ENCODE data around the gene SLC6A4. TPM values are rescaled to one million over a fixed set of nuclear protein-coding genes. Genes with fewer than 3 reads are reported as not detected.
A peak's percentile ranks its signal among the peaks of the same experiment; 100 is the strongest.
"Not testable (repeated sequence)": the region's sequence is repeated elsewhere in the genome, so short reads cannot be mapped to it uniquely, and the experiment has no call there.

The SLC6A4 gene
- total and polyA plus RNA-seq, 4 donors: 3.5 to 12.7 (median 8.8) TPM

DNA sequence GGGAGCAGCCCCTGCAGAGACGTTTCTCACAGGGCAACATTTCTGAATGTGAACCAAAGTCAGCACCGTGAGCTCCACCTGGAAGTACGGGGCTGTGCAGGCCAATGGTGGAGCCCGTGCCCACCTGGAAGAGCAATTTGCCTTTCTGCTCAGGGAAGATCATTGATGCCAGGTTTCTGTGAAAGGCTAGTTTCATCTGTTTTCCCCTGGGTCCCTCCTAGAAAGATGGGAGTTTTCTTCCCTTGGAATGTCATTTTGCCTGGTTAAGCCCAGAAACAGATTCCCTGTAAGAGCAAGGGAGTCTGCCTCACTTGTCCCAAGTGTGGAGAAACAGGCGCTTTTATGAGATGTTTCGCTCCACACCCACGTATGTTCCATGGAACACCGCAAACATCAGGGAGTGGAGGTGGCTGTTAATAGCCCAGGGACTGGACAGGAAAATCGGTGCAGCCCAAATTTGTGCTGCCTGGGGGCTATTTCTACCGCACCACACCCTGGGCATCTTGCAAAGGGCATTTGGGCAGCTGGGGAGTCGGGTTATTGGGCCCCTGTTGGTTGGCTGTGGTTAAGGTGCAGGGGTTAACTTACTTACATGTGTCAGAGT lies 2.6 kb downstream of the SLC6A4 start:
- 58 to 75% methylated on average over 11 of the region's 11 CpGs for WGBS, 2 donors
- no peak for ATAC-seq (ENCODE audit: insufficient read depth, low FRiP score)
- H3K9me3 ChIP-seq (ENCODE audit: control insufficient read depth in 4 of 4, insufficient read depth in 3 of 4, low read length in 3 of 4): peaks cover 0 to 5% (median 0%) of the 10 kb centered on the region in 4 donors

DNA sequence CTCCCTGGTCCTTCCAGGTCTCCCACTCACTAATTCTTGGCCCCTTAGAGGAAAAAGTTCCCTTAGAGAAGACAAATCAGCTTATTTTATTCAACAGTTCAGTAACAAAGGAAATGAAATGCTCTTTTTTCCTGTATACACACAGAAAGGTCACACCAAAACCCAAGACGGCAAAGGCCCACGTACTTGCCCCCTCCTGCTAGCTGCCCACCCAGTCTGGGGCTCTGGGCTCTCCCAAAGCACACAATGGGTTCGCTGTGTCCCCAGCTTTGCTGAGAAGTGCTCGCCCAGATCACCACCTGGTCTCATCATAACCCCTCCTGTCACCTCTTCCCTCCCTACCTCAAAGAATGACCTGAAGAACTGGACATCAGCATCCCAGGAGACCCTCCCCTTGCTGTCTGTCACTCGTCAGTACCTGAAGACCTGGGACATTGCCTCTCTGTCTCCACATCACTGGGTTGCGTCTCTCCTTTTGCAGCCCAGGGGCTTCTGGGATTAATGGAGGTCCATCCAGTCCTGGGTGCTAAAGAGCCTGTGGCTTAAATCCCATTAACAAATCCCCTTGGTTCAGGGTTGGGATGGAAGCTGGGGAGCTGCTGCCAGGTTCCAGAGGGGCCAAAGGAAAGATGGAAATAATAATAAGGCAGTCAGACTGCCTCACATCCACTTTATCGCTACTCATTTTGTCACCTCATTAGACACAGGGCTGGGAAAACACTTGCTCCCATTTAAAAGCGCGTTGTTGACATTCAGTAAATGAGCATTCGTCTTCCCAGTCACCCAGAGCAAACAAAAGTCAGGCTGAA lies 3.3 kb downstream of the SLC6A4 start:
- TF ChIP-seq, protein P1, sequence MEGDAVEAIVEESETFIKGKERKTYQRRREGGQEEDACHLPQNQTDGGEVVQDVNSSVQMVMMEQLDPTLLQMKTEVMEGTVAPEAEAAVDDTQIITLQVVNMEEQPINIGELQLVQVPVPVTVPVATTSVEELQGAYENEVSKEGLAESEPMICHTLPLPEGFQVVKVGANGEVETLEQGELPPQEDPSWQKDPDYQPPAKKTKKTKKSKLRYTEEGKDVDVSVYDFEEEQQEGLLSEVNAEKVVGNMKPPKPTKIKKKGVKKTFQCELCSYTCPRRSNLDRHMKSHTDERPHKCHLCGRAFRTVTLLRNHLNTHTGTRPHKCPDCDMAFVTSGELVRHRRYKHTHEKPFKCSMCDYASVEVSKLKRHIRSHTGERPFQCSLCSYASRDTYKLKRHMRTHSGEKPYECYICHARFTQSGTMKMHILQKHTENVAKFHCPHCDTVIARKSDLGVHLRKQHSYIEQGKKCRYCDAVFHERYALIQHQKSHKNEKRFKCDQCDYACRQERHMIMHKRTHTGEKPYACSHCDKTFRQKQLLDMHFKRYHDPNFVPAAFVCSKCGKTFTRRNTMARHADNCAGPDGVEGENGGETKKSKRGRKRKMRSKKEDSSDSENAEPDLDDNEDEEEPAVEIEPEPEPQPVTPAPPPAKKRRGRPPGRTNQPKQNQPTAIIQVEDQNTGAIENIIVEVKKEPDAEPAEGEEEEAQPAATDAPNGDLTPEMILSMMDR (IDR thresholded peaks at IDR 0.05; ENCODE audit: control extremely low read depth, extremely low read depth): no peak
- no peaks in the 10 kb centered on the region for H3K36me3 ChIP-seq (ENCODE audit: control insufficient read depth in 4 of 4, insufficient read depth in 4 of 4, low read length in 4 of 4)
- no peak overlapping the region for H3K4me3 ChIP-seq
- DNase-seq (no peak), ATAC-seq (ENCODE audit: insufficient read depth, low FRiP score) (no peak)
- 65 to 72% methylated on average over 10 of the region's 10 CpGs for WGBS, 2 donors
- H3K4me1 ChIP-seq (ENCODE audit: control insufficient read depth in 5 of 5, insufficient read depth in 5 of 5, low read length in 5 of 5): peaks cover 0 to 23% (median 8%) of the 10 kb centered on the region in 5 donors
- peak overlapping the region in 1 of 2 donors; percentile 80 for H3K27ac ChIP-seq (ENCODE audit: low read depth in 1 of 2, low read length in 1 of 2)
- H3K27me3 ChIP-seq (ENCODE audit: control insufficient read depth in 3 of 3, insufficient read depth in 3 of 3, low read length in 2 of 3): peaks cover 0 to 42% (median 15%) of the 10 kb centered on the region in 3 donors
- peaks cover 0 to 1% (median 0%) of the 10 kb centered on the region in 4 donors for H3K9me3 ChIP-seq (ENCODE audit: control insufficient read depth in 4 of 4, insufficient read depth in 3 of 4, low read length in 3 of 4)
- H3K9ac ChIP-seq (ENCODE audit: insufficient read depth in 1 of 2, low read length in 2 of 2): no peak overlapping the region

More for the DNA sequence above, 2.6 kb downstream of the SLC6A4 start:
- TF ChIP-seq, protein P1 (IDR thresholded peaks at IDR 0.05; ENCODE audit: control extremely low read depth, extremely low read depth): no peak
- Histone ChIP-seq H3K4me3 (no peak overlapping the region), H3K4me1 (ENCODE audit: control insufficient read depth in 5 of 5, insufficient read depth in 5 of 5, low read length in 5 of 5) (peaks cover 0 to 30% (median 8%) of the 10 kb centered on the region in 5 donors), H3K9ac (ENCODE audit: insufficient read depth in 1 of 2, low read length in 2 of 2) (no peak overlapping the region), H3K27ac (ENCODE audit: low read depth in 1 of 2, low read length in 1 of 2) (peak overlapping the region in 1 of 2 donors; percentile 42), H3K27me3 (ENCODE audit: control insufficient read depth in 3 of 3, insufficient read depth in 3 of 3, low read length in 2 of 3) (peaks cover 0 to 49% (median 22%) of the 10 kb centered on the region in 3 donors), H3K36me3 (ENCODE audit: control insufficient read depth in 4 of 4, insufficient read depth in 4 of 4, low read length in 4 of 4) (no peaks in the 10 kb centered on the region)
- DNase-seq: no peak

DNA sequence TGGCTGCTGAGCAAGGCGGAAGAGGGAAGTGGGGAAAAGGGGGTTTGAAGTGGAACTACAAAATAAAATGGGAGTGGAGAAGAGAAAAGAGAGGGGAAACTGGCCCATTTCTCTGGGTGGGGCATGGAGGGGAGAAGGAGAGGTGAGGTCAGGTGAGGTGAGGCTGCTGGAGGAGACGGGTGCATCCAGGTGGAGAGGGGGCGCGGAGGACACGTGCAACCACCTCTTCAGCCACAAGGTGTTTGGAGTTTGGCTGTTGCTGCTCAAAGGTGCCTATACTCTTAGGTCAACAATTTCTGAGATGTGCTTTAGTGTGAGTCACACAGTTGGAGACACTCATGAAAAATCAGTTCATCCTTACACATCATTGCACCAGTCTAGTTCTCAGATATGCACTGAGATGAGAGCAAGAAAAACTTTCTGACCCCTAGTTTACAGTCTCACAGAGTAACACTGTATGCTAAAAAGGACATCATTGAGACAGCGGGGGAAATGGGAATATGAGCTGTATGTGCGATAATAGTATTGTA lies 4.8 kb downstream of the SLC6A4 start:
- WGBS, 2 donors: 80% methylated on average over 7 of the region's 7 CpGs
- Histone ChIP-seq H3K9ac (ENCODE audit: insufficient read depth in 1 of 2, low read length in 2 of 2) (no peak overlapping the region), H3K27ac (ENCODE audit: low read depth in 1 of 2, low read length in 1 of 2) (peak overlapping the region in 1 of 2 donors; percentile 44), H3K4me3 (no peak overlapping the region), H3K4me1 (ENCODE audit: control insufficient read depth in 5 of 5, insufficient read depth in 5 of 5, low read length in 5 of 5) (peaks cover 0 to 14% (median 6%) of the 10 kb centered on the region in 5 donors), H3K36me3 (ENCODE audit: control insufficient read depth in 4 of 4, insufficient read depth in 4 of 4, low read length in 4 of 4) (no peaks in the 10 kb centered on the region), H3K27me3 (ENCODE audit: control insufficient read depth in 3 of 3, insufficient read depth in 3 of 3, low read length in 2 of 3) (peaks cover 0 to 30% (median 7%) of the 10 kb centered on the region in 3 donors), H3K9me3 (ENCODE audit: control insufficient read depth in 4 of 4, insufficient read depth in 3 of 4, low read length in 3 of 4) (peaks cover 0 to 1% (median 0%) of the 10 kb centered on the region in 4 donors)
- TF ChIP-seq, protein P1 (IDR thresholded peaks at IDR 0.05; ENCODE audit: control extremely low read depth, extremely low read depth): no peak
- ATAC-seq (ENCODE audit: insufficient read depth, low FRiP score) (no peak), DNase-seq (no peak)

DNA sequence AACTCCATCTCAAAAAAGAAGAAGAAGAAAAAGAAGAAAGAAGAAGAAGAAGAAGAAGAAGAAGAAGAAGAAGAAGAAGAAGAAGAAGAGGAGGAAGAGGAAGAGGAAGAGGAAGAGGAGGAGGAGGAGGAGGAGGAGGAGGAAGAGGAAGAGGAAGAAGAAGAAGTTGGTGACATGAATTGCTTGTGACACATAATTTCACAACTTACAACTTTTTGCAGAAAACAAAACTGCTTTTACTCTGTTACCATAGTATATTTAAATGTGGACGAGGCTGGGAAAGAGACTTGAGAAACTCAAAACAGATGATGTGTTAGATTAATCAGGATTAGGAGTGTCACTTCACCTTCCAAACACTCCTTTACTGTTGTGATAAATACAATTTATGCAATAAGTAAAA lies 5.5 kb downstream of the SLC6A4 start:
- H3K4me3 ChIP-seq; H3K27ac ChIP-seq (ENCODE audit: low read depth in 1 of 2, low read length in 1 of 2); H3K36me3 ChIP-seq (ENCODE audit: control insufficient read depth in 4 of 4, insufficient read depth in 4 of 4, low read length in 4 of 4); H3K9me3 ChIP-seq (ENCODE audit: control insufficient read depth in 4 of 4, insufficient read depth in 3 of 4, low read length in 3 of 4); ATAC-seq (ENCODE audit: insufficient read depth, low FRiP score); H3K4me1 ChIP-seq (ENCODE audit: control insufficient read depth in 5 of 5, insufficient read depth in 5 of 5, low read length in 5 of 5); DNase-seq; H3K9ac ChIP-seq (ENCODE audit: insufficient read depth in 1 of 2, low read length in 2 of 2): not testable (repeated sequence)
- peaks cover 0 to 27% (median 7%) of the 10 kb centered on the region in 3 donors for H3K27me3 ChIP-seq (ENCODE audit: control insufficient read depth in 3 of 3, insufficient read depth in 3 of 3, low read length in 2 of 3)
- WGBS, 2 donors: 16 to 32% methylated on average over 1 of the region's 1 CpG

All from lung (tissue), 12 donors.